Endothelial cell of umbilical vein (primary cell): ENCODE measurements around the gene LIPG. TPM values are rescaled to one million over a fixed set of nuclear protein-coding genes. Genes with fewer than 3 reads are reported as not detected.

Experiments
- BruUV-seq: library from RNA; stranded (reverse); fragments of 400-500 nt; replicated peaks from 2 replicates; lab custom pipeline; 2021; lab: Mats Ljungman, UMichigan
- CTCF ChIA-PET: fragments of 300-600, 350-600 bp; sonication (Branson Sonifier 250); formaldehyde crosslinking; loops from one replicate; lab custom pipeline; 2021; ENCODE audit warnings: antibody characterized with exemption, inconsistent platforms; lab: Charles Lee
- POLR2A ChIA-PET: fragments of 300-600, 350-600 bp; sonication (Branson Sonifier 250); formaldehyde crosslinking; loops from one replicate; lab custom pipeline; 2021; ENCODE audit warnings: antibody characterized with exemption, inconsistent platforms; lab: Charles Lee
- DNase-seq: peaks from one replicate; pipeline ENCODE4 v3.0.0-alpha.2; 2011; ENCODE audit warnings: low read depth, low spot score
- FAIRE-seq: peaks from 2 replicates; lab custom pipeline; 2011; peaks lifted over from hg19 to GRCh38; lab: Jason Lieb, UNC
- H2AFZ ChIP-seq: 2 replicates; pipeline ENCODE4 v1.6.0; 2012; ENCODE audit warnings: low read depth, low read length, control low read depth, inconsistent platforms
- H3K27ac ChIP-seq: 2 replicates; pipeline ENCODE4 v1.5.1; 2011; ENCODE audit warnings: low read depth, mild to moderate bottlenecking, control low read depth, low read length, moderate library complexity; ENCODE audit not compliant: insufficient read depth
- H3K27me3 ChIP-seq, 2 experiments: 2 replicates each; pipeline versions ENCODE4 v1.6.0 to v1.6.1; 2011; ENCODE audit warnings: low read length in 2 of 2, mixed read lengths in 1 of 2; ENCODE audit not compliant: control insufficient read depth in 2 of 2, insufficient read depth in 2 of 2
- H3K36me3 ChIP-seq, 2 experiments: 2 replicates in 1 of 2; 3 replicates in 1 of 2; pipeline ENCODE4 v1.5.1; 2011; ENCODE audit warnings: low read length in 2 of 2, mild to moderate bottlenecking in 1 of 2, moderate library complexity in 1 of 2; ENCODE audit not compliant: control insufficient read depth in 2 of 2, insufficient read depth in 2 of 2; ENCODE audit errors: extremely low read depth in 1 of 2
- H3K4me1 ChIP-seq: 3 replicates; pipeline ENCODE4 v1.5.1; 2011; ENCODE audit warnings: mild to moderate bottlenecking, low read length; ENCODE audit not compliant: control insufficient read depth, insufficient read depth; ENCODE audit errors: extremely low read depth
- H3K4me2 ChIP-seq: 2 replicates; pipeline ENCODE4 v1.6.1; 2011; ENCODE audit warnings: low read length, control low read depth, mixed read lengths; ENCODE audit not compliant: insufficient read depth
- H3K4me3 ChIP-seq, 3 experiments: fragments of 200-600 bp in 1 of 3; sonication (generic), shearing (Covaris generic) in 1 of 3; replicated peaks in 1 of 3; 2 replicates each; pipeline ENCODE4 v1.5.1; 2011 to 2016; ENCODE audit warnings: control low read depth in 3 of 3, low read length in 3 of 3, mild to moderate bottlenecking in 2 of 3, inconsistent platforms in 1 of 3, low read depth in 1 of 3, moderate library complexity in 1 of 3; ENCODE audit not compliant: insufficient read depth in 1 of 3
- H3K79me2 ChIP-seq: 2 replicates; pipeline ENCODE4 v1.6.0; 2012; ENCODE audit warnings: low read length, inconsistent platforms; ENCODE audit not compliant: control insufficient read depth, insufficient read depth
- H3K9ac ChIP-seq: replicated peaks from 2 replicates; pipeline ENCODE3; 2011; ENCODE audit warnings: low read length, control low read depth; ENCODE audit not compliant: insufficient read depth; ENCODE audit errors: extremely low read depth
- H3K9me1 ChIP-seq: replicated peaks from 3 replicates; pipeline ENCODE4 v1.6.0; 2011; ENCODE audit warnings: mild to moderate bottlenecking, low read length; ENCODE audit not compliant: control insufficient read depth, insufficient read depth; ENCODE audit errors: extremely low read depth
- H3K9me3 ChIP-seq: replicated peaks from 2 replicates; pipeline ENCODE4 v1.5.1; 2012; ENCODE audit warnings: low read length, inconsistent platforms; ENCODE audit not compliant: control insufficient read depth, insufficient read depth
- H4K20me1 ChIP-seq: replicated peaks from 2 replicates; pipeline ENCODE3; 2011; ENCODE audit warnings: mild to moderate bottlenecking, low read length; ENCODE audit not compliant: control insufficient read depth, insufficient read depth; ENCODE audit errors: extremely low read depth
- CTCF ChIP-seq, 2 donors: IDR thresholded peaks; 1 replicate in 1 of 2; 2 replicates in 1 of 2; pipeline ENCODE4 v1.5.1; 2011; ENCODE audit warnings: low read length in 2 of 2, mild to moderate bottlenecking in 2 of 2, moderate library complexity in 2 of 2, control low read depth in 1 of 2, inconsistent platforms in 1 of 2, low read depth in 1 of 2; ENCODE audit not compliant: insufficient read depth in 1 of 2; ENCODE audit errors: extremely low read depth in 1 of 2
- EZH2 ChIP-seq: IDR thresholded peaks from 2 replicates; pipeline ENCODE4 v1.6.1; 2012; ENCODE audit warnings: borderline replicate concordance, low read depth, mild to moderate bottlenecking, moderate library complexity, low read length, inconsistent platforms; ENCODE audit not compliant: severe bottlenecking
- FOS ChIP-seq: IDR thresholded peaks from 2 replicates; pipeline ENCODE4 v1.6.1; 2011; ENCODE audit warnings: mild to moderate bottlenecking, low read length, moderate library complexity, borderline replicate concordance; ENCODE audit not compliant: insufficient read depth
- GATA2 ChIP-seq: IDR thresholded peaks from 2 replicates; pipeline ENCODE4 v1.7.0; 2011; ENCODE audit warnings: low read depth, mild to moderate bottlenecking, moderate library complexity, mixed read lengths, low read length; ENCODE audit not compliant: insufficient read length, insufficient read depth
- JUN ChIP-seq: IDR thresholded peaks from 2 replicates; pipeline ENCODE4 v1.6.1; 2011; ENCODE audit warnings: borderline replicate concordance, low read depth; ENCODE audit not compliant: insufficient read length, insufficient read depth
- MAX ChIP-seq: IDR thresholded peaks from 2 replicates; pipeline ENCODE4 v1.6.1; 2011; ENCODE audit not compliant: insufficient read depth, insufficient read length
- MYC ChIP-seq: IDR thresholded peaks from one replicate; pipeline ENCODE4 v1.6.1; 2011; ENCODE audit warnings: mild to moderate bottlenecking, low read depth, low read length
- POLR2A ChIP-seq: IDR thresholded peaks from 2 replicates; pipeline ENCODE4 v1.6.1; 2012; ENCODE audit warnings: low read depth, mild to moderate bottlenecking, control low read depth, low read length
- POLR2AphosphoS5 ChIP-seq: IDR thresholded peaks from 2 replicates; pipeline ENCODE4 v1.6.1; 2012; ENCODE audit warnings: low read depth, mild to moderate bottlenecking, control low read depth, low read length, moderate library complexity; ENCODE audit not compliant: insufficient read depth
- dilution Hi-C: fragments of 300-500 bp; cut with MboI; formaldehyde crosslinking; loops from one replicate; pipeline ENCODE4 v1.15.0; 2019; ENCODE audit warnings: low sequenced_read_pairs; ENCODE audit not compliant: extremely low pct_ligation_motif_present
- intact Hi-C: fragments of 100-400 bp; cut with micrococcal nuclease; formaldehyde crosslinking; loops from one replicate; pipeline ENCODE4 v1.10.0; 2022
- polyA plus RNA-seq, 4 experiments: library from polyadenylated mRNA; depleted of rRNA in 3 of 4; stranded (reverse) in 3 of 4; unstranded in 1 of 4; fragments of >200 nt; gene quantifications; 2 replicates each; pipeline versions ENCODE4 v1.2.1 to v1.2.3, GENCODE V29; 2011 to 2012; ENCODE audit warnings: missing spikeins in 1 of 4
- total RNA-seq: library from RNA; stranded (reverse); gene quantifications from 2 replicates; pipeline ENCODE4 v1.2.3, GENCODE V29; 2021

The LIPG gene
- total and polyA plus RNA-seq, 2 donors (not counting 3 experiments of a cell fraction or from before 2014, with no cell fraction given), result 80.6 to 86.3 TPM

GRCh38 chr18:49544362-49544761, 17.5 kb upstream of the LIPG start:
- Histone ChIP-seq H3K27ac (no peak overlapping the region), H3K4me3 (no peak overlapping the region), H3K79me2 (no peaks in the 10 kb centered on the region), H3K4me2 (no peak overlapping the region), H4K20me1 (no peaks in the 10 kb centered on the region), H3K27me3 (peaks cover 0 to 8% of the 10 kb centered on the region in 2 experiments), H3K9me3 (no peaks in the 10 kb centered on the region), H3K4me1 (no peaks in the 10 kb centered on the region), H2AFZ (no peak overlapping the region), H3K9me1 (no peaks in the 10 kb centered on the region), H3K36me3 (no peaks in the 10 kb centered on the region), H3K9ac (no peak overlapping the region)
- no peak for TF ChIP-seq FOS
- no peak for TF ChIP-seq MAX
- TF ChIP-seq POLR2A, result no peak
- TF ChIP-seq EZH2, result no peak
- no peak for TF ChIP-seq MYC
- no peak for TF ChIP-seq JUN
- TF ChIP-seq CTCF (IDR thresholded peaks at IDR 0.05; ENCODE audit: extremely low read depth in 1 of 2, insufficient read depth in 1 of 2, low read depth in 1 of 2, low read length in 2 of 2), result no peak
- TF ChIP-seq GATA2, result no peak
- no peak for TF ChIP-seq POLR2AphosphoS5
- no TSS peak for BruUV-seq
- POLR2A ChIA-PET, result no interaction called here
- dilution Hi-C loops, result no loop called here
- CTCF ChIA-PET, result interaction anchor here (1.4 to 2.9 kb wide), 3 partner anchors 34 to 314 kb away, joined by 3 to 9 read pairs (median 8); no protein-coding TSS in a partner anchor
- intact Hi-C loops, result no loop called here
- FAIRE-seq (no peak), DNase-seq (no peak)
